Stimulated activated CD8-positive, alpha-beta memory T cell treated with anti-CD3 and anti-CD28 coated beads, Interleukin-4, amount 100 ng/mL, for 1 hour (primary cell): ENCODE measurements around the gene DUSP16.
"Not testable (repeated sequence)": the region's sequence is repeated elsewhere in the genome, so short reads cannot be mapped to it uniquely, and the experiment has no call there.

Source experiments
- DNase-seq, 2 donors: peaks; one replicate each; pipeline ENCODE4 v3.0.0-alpha.2; 2020; ENCODE audit warnings: low read depth in 2 of 2, low spot score in 1 of 2

DUSP16 gene, protein sequence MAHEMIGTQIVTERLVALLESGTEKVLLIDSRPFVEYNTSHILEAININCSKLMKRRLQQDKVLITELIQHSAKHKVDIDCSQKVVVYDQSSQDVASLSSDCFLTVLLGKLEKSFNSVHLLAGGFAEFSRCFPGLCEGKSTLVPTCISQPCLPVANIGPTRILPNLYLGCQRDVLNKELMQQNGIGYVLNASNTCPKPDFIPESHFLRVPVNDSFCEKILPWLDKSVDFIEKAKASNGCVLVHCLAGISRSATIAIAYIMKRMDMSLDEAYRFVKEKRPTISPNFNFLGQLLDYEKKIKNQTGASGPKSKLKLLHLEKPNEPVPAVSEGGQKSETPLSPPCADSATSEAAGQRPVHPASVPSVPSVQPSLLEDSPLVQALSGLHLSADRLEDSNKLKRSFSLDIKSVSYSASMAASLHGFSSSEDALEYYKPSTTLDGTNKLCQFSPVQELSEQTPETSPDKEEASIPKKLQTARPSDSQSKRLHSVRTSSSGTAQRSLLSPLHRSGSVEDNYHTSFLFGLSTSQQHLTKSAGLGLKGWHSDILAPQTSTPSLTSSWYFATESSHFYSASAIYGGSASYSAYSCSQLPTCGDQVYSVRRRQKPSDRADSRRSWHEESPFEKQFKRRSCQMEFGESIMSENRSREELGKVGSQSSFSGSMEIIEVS

GRCh38 chr12:12562585-12563261 lies at the start of gene DUSP16:
Gene DUSP16, minus strand, starts transcription at chr12:12562863. Its CDS starts 41,765 bp downstream, at chr12:12521098.
- DNase-seq = peak; percentile 46 to 51

GRCh38 chr12:12612358-12612757 lies 49.7 kb upstream of the DUSP16 start:
- DNase-seq = peak in 1 of 2 donors; percentile 1

DNA sequence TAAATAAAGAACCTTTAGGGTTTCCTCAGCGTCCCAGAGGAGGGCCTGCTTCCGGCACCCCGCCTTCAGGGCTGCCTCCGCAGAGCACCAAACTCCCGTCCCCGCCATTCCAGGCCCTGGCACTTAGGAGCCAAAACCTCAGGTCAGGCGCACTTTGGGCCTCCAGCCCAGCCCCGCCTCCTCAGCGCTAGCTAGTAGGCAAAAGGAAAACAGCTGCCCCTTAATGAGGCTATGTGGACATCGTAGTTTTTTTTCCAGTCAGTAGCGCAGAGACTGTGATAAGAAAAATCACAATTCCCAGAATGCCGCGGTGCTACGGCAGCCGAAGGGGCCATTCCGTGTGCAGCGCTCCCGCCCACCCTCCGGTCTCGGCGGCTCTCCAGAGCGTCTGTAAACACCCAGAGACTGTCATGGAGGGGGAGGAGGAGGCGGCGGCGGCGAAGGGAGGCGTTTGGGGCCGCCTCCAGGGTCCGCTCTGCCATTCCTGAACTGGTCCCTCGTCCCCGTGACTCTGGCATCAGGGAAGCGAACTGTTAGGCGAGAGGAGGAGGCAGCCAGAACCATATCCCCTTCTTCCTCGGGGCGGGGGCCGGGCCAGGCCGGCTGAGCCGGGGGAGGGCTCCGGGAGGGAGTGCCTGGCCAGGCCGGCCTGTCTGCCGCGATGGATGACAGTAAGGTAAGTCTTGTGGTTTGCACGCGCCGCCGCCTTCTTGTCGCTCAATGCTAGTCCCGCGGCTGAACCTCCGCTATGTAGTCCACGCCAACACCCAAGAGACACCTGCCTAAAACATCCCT lies 49.0 kb upstream of the DUSP16 start, which contains the start of gene CREBL2:
TSS of gene CREBL2 (plus strand) at position 365 of the 795 bp plus-strand sequence. CDS start at position 662, 297 bp downstream.
- peak; percentile 53 to 68 for DNase-seq

- DNase-seq = no peak
Observed at GRCh38 chr12:12610711-12611110, 48.0 kb upstream of the DUSP16 start.

GRCh38 chr12:12609692-12610091 lies 47.0 kb upstream of the DUSP16 start:
- DNase-seq = no peak

- DNase-seq = no peak
Observed at GRCh38 chr12:12608557-12608957, 45.9 kb upstream of the DUSP16 start.

DNA sequence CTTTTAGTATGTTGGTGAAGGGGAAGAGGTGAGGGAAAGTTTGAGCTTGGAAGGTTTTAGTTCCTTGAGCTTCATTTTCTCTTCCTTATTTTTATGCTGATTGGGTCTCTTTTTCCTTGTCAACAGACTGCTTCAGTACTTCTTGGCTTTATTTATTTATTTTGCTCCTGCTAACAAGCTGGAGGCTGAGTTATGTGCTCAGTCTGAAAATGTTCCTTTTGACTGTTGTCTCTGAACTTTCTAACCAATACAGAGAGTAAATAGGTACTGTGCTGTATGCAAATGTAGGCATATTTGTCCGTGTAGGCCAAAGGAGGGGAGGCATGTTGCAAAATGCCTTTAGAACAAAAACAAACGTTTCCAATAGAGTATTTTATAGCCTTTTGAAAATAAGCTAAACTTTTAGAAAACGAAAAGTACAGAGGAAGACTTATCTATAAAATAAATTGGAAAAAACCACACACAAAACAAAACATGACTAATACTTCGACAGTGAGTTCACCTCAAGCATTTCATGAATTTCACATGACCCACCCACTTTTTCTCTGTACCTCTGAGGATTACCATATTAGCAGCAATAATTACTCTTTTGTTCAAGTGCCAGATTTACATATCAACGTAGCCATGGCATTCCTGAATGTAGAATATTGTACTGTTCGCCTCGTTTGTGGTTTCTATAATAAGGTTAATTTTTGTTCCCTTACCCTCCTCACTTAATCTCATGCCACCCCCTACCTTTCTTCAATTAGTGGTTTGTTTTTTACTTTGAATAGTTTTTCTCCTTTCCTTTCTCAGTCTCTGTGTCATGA lies 44.3 kb upstream of the DUSP16 start:
- no peak for DNase-seq

GRCh38 chr12:12604740-12605139 lies 42.1 kb upstream of the DUSP16 start:
- no peak for DNase-seq

GRCh38 chr12:12600659-12601058 lies 38.0 kb upstream of the DUSP16 start:
- DNase-seq = no peak

GRCh38 chr12:12599750-12600643 lies 37.3 kb upstream of the DUSP16 start:
- DNase-seq = no peak

DNA sequence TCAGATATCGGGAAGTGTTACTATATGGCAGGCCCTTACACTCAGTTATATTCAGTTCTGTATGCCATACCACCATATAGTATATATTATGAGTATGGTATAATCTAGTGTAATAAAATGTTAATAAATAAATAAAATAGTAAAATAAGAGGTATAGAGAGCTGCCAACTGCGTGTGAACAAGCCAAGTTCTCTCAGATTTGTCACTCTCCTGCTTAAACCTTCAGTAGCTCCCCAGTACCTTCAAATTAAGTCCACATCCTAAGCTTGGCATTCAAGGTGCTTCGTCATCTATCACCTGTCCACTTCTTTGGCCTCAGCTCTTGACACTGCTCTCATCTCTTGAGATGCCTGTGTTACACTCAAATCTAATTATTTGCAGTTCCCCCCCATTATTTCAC lies 36.2 kb upstream of the DUSP16 start:
- DNase-seq = no peak

GRCh38 chr12:12596598-12596997 lies 33.9 kb upstream of the DUSP16 start:
- DNase-seq = not testable (repeated sequence)

DNA sequence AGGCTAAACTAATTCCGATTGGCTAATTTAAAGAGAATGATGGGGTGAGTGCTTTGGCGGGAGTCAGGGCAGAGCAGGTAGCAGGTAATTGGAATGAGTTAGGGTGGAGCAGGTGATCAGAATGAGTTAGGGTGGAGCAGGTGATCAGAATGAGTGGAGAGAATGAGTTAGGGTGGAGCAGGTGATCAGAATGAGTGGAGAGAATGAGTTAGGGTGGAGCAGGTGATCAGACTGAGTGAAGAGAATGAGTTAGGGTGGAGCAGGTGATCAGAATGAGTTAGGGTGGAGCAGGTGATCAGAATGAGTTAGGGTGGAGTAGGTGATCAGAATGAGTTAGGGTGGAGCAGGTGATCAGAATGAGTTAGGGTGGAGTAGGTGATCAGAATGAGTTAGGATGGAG lies 33.3 kb upstream of the DUSP16 start:
- not testable (repeated sequence) for DNase-seq

DNA sequence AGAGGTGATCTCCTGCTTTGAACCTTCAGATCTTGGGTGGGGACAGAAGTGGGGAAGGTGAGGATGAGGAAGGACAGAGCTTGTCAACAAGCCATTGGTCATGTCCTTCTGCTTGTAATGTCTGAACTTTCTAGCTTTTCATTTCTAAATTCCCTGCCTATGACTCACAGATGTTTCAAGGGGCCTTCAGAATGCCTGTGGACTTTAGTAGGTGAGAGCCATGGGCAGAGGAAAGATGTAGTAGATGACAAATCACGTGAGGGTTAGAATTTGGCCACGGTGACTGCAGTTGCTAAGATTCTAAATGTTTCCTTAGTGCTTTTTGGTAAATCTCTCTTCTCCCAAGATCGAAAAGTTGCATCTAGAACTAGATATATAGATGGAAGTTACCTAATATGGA lies 30.3 kb upstream of the DUSP16 start:
- no peak for DNase-seq

DNA sequence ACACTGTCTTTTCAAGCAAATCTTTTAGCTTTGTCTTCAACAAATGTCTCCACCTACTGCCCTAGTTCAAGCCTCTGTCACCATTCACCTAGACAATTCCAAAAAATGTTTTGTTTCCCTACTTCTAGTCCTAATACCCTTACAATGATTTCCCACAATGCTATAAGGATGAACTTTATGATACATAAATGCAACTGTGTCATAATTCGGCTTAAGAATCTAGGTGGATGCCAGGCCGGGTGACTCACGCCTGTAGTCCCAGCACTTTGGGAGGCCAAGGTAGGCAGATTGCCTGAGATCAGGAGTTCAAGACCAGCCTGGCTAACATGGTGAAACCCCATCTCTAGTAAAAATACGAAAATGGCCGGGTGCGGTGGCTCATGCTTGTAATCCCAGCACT lies 28.3 kb upstream of the DUSP16 start:
- no peak for DNase-seq

- not testable (repeated sequence) for DNase-seq
Observed at GRCh38 chr12:12588436-12588835, 25.8 kb upstream of the DUSP16 start.

DNA sequence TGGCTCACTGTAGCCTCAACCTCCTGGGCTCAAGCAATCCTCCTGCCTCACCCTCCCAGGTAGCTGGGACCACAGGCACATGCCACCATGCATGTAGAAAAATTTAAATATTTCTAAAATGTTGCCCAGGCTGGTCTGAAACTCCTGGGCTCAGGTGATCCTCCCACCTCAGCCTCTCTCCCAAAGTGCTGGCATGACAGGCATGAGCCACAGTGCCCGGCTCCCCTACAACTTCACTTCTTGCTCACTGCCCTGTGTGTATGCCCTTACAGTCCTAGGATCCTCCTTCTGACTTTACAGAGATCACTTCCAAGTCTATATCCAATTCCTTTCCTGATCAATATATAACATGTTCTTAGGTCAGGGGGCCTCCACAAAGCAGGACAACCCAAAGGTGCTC lies 25.2 kb upstream of the DUSP16 start:
- DNase-seq = no peak

DNA sequence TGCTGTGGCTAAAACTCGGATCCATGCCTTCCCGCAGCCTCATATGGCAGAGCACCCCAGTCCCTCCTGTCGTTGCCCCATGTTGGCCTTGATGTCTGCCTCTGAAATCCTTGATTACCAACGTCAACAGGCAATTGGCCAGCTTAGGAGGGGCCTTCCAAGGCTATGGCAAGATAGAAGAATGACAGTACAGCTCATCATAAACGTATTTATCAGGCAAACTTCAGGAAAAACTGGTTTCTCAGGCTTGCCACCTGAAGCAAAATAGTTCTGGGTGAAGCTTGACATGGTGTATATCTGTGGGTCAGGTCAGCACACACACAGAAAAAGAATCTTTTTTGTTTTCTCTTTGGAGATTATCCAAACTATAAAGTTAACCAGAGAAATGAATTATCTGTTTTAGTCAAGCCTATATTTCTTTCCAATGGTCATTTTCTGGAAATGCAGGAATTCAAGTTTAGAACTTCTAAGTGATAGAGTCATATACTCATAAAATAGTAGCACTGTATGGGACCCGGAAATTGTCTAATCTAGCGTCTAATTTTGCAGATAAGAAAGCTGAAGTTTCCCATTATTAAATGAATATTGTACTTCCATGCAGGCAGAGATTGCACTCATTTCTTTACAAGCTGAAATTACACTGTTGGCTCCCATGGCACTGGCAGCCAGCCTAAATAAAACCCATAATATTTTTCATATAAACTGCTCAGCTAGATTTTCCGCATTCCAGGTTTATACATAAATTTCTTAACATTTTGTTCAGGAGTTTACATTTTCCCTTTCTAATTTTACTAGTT lies 24.4 kb upstream of the DUSP16 start:
- DNase-seq = no peak
